Esophagus squamous epithelium (tissue), 4 donors: ENCODE data around the gene KMT2E.

Experiments
- POLR2A ChIP-seq, 4 donors: fragments of 450-650 bp; IDR thresholded peaks; one replicate each; pipeline ENCODE4 v1.6.1; 2017; ENCODE audit warnings: antibody characterized with exemption in 4 of 4, mild to moderate bottlenecking in 4 of 4, moderate library complexity in 3 of 4
- TF ChIP-seq, protein P1 (sequence below), 6 experiments: fragments of 450-650 bp in 4 of 6; fragments of 200-600 bp in 2 of 6; sonication (generic) in 2 of 6; IDR thresholded peaks; one replicate each; pipeline ENCODE4 v1.5.1; 2016 to 2019; ENCODE audit warnings: antibody characterized with exemption in 6 of 6, mild to moderate bottlenecking in 4 of 6, moderate library complexity in 4 of 6

DNA sequence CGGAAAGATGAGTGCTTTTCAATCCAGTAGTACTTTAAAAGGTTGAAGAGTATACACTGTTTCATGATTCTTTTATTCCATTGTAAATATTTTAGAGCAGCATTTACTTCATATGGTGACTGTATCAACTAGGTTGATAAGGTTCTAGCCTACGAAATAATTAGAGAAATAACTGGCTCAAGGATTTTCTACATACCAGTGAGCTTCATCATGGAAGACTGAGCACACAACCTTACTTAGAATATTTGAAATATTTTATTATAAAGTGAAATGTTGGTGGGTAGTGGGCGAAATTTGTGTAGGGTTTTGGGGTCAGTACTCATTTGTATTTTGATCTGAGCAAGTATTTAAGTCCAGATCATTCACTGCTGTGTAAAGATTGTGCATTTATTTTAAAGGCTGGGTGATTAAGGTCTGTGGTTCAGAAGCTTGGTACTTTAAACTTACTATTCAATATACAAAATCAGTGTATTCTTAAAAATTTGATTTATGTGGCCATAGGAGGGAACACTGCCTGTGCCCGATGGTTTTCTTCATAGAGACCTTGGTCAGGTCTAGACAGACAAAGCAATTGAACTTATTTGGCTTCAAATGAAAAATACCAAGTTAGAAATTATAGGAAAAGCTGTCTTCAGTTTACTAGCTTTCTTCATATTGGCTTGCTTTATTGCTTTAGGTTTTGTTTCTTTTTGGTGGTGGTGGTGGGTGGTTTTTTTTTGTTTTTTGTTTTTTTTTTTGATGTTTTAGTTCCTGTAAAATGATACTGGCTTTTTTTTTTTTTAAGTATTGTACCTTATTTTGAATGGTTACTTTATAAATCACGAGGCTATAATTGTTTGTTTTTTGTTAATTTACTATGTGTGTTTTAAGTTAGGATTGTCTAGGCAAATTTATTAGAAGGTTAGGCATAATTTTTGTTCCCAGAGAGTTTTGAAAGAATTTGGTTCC, 3.0 kb downstream of the KMT2E start:
- TF ChIP-seq POLR2A (IDR thresholded peaks at IDR 0.05): no peak
- TF ChIP-seq, protein P1, sequence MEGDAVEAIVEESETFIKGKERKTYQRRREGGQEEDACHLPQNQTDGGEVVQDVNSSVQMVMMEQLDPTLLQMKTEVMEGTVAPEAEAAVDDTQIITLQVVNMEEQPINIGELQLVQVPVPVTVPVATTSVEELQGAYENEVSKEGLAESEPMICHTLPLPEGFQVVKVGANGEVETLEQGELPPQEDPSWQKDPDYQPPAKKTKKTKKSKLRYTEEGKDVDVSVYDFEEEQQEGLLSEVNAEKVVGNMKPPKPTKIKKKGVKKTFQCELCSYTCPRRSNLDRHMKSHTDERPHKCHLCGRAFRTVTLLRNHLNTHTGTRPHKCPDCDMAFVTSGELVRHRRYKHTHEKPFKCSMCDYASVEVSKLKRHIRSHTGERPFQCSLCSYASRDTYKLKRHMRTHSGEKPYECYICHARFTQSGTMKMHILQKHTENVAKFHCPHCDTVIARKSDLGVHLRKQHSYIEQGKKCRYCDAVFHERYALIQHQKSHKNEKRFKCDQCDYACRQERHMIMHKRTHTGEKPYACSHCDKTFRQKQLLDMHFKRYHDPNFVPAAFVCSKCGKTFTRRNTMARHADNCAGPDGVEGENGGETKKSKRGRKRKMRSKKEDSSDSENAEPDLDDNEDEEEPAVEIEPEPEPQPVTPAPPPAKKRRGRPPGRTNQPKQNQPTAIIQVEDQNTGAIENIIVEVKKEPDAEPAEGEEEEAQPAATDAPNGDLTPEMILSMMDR (IDR thresholded peaks at IDR 0.05): no peak
